H1 (cell line): Measurements from ENCODE around the gene ZNF687. TPM values are rescaled to one million over a fixed set of nuclear protein-coding genes. Genes with fewer than 3 reads are reported as not detected.

Source experiments
- CTCF ChIA-PET: fragments of 300-600 bp; sonication (Branson Sonifier 250); formaldehyde crosslinking; loops from one replicate; lab custom pipeline; 2021; ENCODE audit not compliant: partially characterized antibody; lab: Charles Lee
- POLR2A ChIA-PET: fragments of 300-600 bp; sonication (Branson Sonifier 250); formaldehyde crosslinking; loops from one replicate; lab custom pipeline; 2021; ENCODE audit warnings: inconsistent platforms; ENCODE audit not compliant: partially characterized antibody; lab: Charles Lee
- DNase-seq, 2 experiments: peaks; one replicate each; pipeline versions ENCODE4 v3.0.0 to v3.0.0-alpha.2; 2010 to 2022; ENCODE audit warnings: low spot score in 2 of 2, low read depth in 1 of 2, mixed read lengths in 1 of 2
- FAIRE-seq: peaks from 2 replicates; lab custom pipeline; 2011; peaks lifted over from hg19 to GRCh38; lab: Jason Lieb, UNC
- H2AFZ ChIP-seq: 2 replicates; pipeline ENCODE4 v1.8.1; 2012; ENCODE audit warnings: low read length, inconsistent platforms
- H2AK5ac ChIP-seq: 2 replicates; pipeline ENCODE4 v1.6.1; 2013; ENCODE audit warnings: low read depth, low read length
- H2BK120ac ChIP-seq: replicated peaks from 2 replicates; pipeline ENCODE3; 2013; ENCODE audit warnings: low read depth, low read length, inconsistent platforms
- H2BK12ac ChIP-seq: 2 replicates; pipeline ENCODE4 v1.6.1; 2013; ENCODE audit warnings: low read depth, low read length
- H2BK15ac ChIP-seq: 2 replicates; pipeline ENCODE4 v1.6.1; 2013; ENCODE audit warnings: low read length
- H2BK20ac ChIP-seq: 2 replicates; pipeline ENCODE4 v1.6.1; 2013; ENCODE audit warnings: low read length
- H2BK5ac ChIP-seq: 2 replicates; pipeline ENCODE4 v1.6.1; 2013; ENCODE audit warnings: low read depth, low read length
- H3K14ac ChIP-seq: 2 replicates; pipeline ENCODE4 v1.6.1; 2013; ENCODE audit warnings: inconsistent platforms; ENCODE audit not compliant: insufficient read length
- H3K18ac ChIP-seq: 2 replicates; pipeline ENCODE4 v1.6.1; 2013; ENCODE audit warnings: low read length; ENCODE audit errors: extremely low read depth
- H3K23ac ChIP-seq: 2 replicates; pipeline ENCODE4 v1.6.1; 2013; ENCODE audit warnings: inconsistent platforms; ENCODE audit not compliant: insufficient read length
- H3K23me2 ChIP-seq: 2 replicates; pipeline ENCODE4 v1.6.1; 2013; ENCODE audit warnings: low read depth, low read length
- H3K27ac ChIP-seq: 2 replicates; pipeline ENCODE4 v1.6.1; 2011; ENCODE audit warnings: low read depth, low read length, inconsistent platforms
- H3K27me3 ChIP-seq, 4 experiments: replicated peaks in 1 of 4; 1 replicate in 1 of 4; 2 replicates in 3 of 4; pipeline versions ENCODE4 v1.6.1 to v1.8.1; 2011 to 2013; ENCODE audit warnings: low read length in 3 of 4, mild to moderate bottlenecking in 3 of 4, inconsistent platforms in 2 of 4, mixed read lengths in 2 of 4, moderate library complexity in 1 of 4; ENCODE audit not compliant: control insufficient read depth in 3 of 4, insufficient read depth in 3 of 4; ENCODE audit errors: extremely low read depth in 1 of 4
- H3K36me3 ChIP-seq, 4 experiments: 2 replicates each; pipeline versions ENCODE4 v1.6.1 to v1.8.1; 2011 to 2013; ENCODE audit warnings: mild to moderate bottlenecking in 4 of 4, low read length in 3 of 4, moderate library complexity in 2 of 4, control low read depth in 1 of 4, inconsistent platforms in 1 of 4; ENCODE audit not compliant: insufficient read depth in 4 of 4, control insufficient read depth in 2 of 4
- H3K4ac ChIP-seq: replicated peaks from 2 replicates; pipeline ENCODE3; 2013; ENCODE audit warnings: low read length, low read depth, mixed read lengths, inconsistent platforms; ENCODE audit not compliant: insufficient read length
- H3K4me1 ChIP-seq, 4 experiments: replicated peaks in 1 of 4; 1 replicate in 1 of 4; 2 replicates in 3 of 4; pipeline versions ENCODE4 v1.6.1 to v1.8.1; 2011 to 2013; ENCODE audit warnings: low read length in 3 of 4, inconsistent platforms in 2 of 4, mixed read lengths in 1 of 4; ENCODE audit not compliant: insufficient read depth in 4 of 4, control insufficient read depth in 3 of 4
- H3K4me2 ChIP-seq, 2 experiments: 2 replicates each; pipeline versions ENCODE4 v1.6.1 to v1.8.1; 2011 to 2013; ENCODE audit warnings: low read depth in 2 of 2, low read length in 2 of 2, control low read depth in 1 of 2, inconsistent platforms in 1 of 2, mild to moderate bottlenecking in 1 of 2; ENCODE audit not compliant: insufficient read depth in 1 of 2
- H3K4me3 ChIP-seq, 4 experiments: fragments of 200-600, 300-600 bp in 1 of 4; sonication (generic), shearing (Covaris generic), sonication (Bioruptor Twin) in 1 of 4; 2 replicates each; pipeline versions ENCODE4 v1.5.1 to v1.8.1; 2011 to 2016; ENCODE audit warnings: low read length in 4 of 4, low read depth in 3 of 4, control low read depth in 2 of 4, inconsistent platforms in 2 of 4, mild to moderate bottlenecking in 2 of 4, mixed read lengths in 1 of 4, moderate library complexity in 1 of 4; ENCODE audit not compliant: insufficient read depth in 2 of 4; ENCODE audit errors: extremely low read depth in 1 of 4
- H3K56ac ChIP-seq: replicated peaks from 2 replicates; pipeline ENCODE3; 2013; ENCODE audit warnings: low read depth, mild to moderate bottlenecking, mixed read lengths, low read length, inconsistent platforms; ENCODE audit not compliant: insufficient read length
- H3K79me1 ChIP-seq: 2 replicates; pipeline ENCODE4 v1.6.1; 2013; ENCODE audit warnings: low read depth, low read length, control low read depth
- H3K79me2 ChIP-seq, 2 experiments: 2 replicates each; pipeline versions ENCODE4 v1.6.1 to v1.8.1; 2012 to 2013; ENCODE audit warnings: low read length in 2 of 2, mild to moderate bottlenecking in 2 of 2, inconsistent platforms in 1 of 2; ENCODE audit not compliant: insufficient read depth in 2 of 2, control insufficient read depth in 1 of 2
- H3K9ac ChIP-seq, 4 experiments: replicated peaks in 1 of 4; 1 replicate in 1 of 4; 2 replicates in 3 of 4; pipeline versions ENCODE4 v1.6.1 to v1.8.1; 2011 to 2013; ENCODE audit warnings: low read depth in 3 of 4, low read length in 3 of 4, control low read depth in 2 of 4, mild to moderate bottlenecking in 2 of 4, moderate library complexity in 2 of 4, inconsistent platforms in 1 of 4; ENCODE audit errors: extremely low read depth in 1 of 4
- H3K9me3 ChIP-seq, 2 experiments: 2 replicates each; pipeline versions ENCODE4 v1.6.1 to v1.8.1; 2012 to 2013; ENCODE audit warnings: mild to moderate bottlenecking in 2 of 2, moderate library complexity in 2 of 2, control low read depth in 1 of 2, inconsistent platforms in 1 of 2, low read depth in 1 of 2, low read length in 1 of 2, mixed read lengths in 1 of 2; ENCODE audit not compliant: insufficient read depth in 2 of 2
- H4K20me1 ChIP-seq, 2 experiments: replicated peaks in 1 of 2; 2 replicates each; pipeline versions ENCODE3 to v1.8.1; 2011 to 2013; ENCODE audit warnings: inconsistent platforms in 2 of 2, low read length in 2 of 2, mild to moderate bottlenecking in 1 of 2; ENCODE audit not compliant: insufficient read depth in 2 of 2, control insufficient read depth in 1 of 2
- H4K5ac ChIP-seq: 2 replicates; pipeline ENCODE4 v1.6.1; 2013; ENCODE audit warnings: low read length, low read depth, mixed read lengths, inconsistent platforms; ENCODE audit not compliant: insufficient read length
- H4K8ac ChIP-seq: 2 replicates; pipeline ENCODE4 v1.8.0; 2013; ENCODE audit warnings: mild to moderate bottlenecking, moderate library complexity, low read length, inconsistent platforms; ENCODE audit not compliant: insufficient read depth; ENCODE audit errors: extremely low read depth
- H4K91ac ChIP-seq: replicated peaks from 2 replicates; pipeline ENCODE3; 2013; ENCODE audit warnings: low read length, mixed read lengths, inconsistent platforms; ENCODE audit not compliant: insufficient read length
- JUN ChIP-seq: IDR thresholded peaks from 2 replicates; pipeline ENCODE4 v1.6.1; 2011; ENCODE audit warnings: low read depth, mild to moderate bottlenecking, improper control_type of control experiment, low read length
- JUND ChIP-seq: IDR thresholded peaks from 2 replicates; pipeline ENCODE4 v1.6.1; 2011; ENCODE audit warnings: mild to moderate bottlenecking, improper control_type of control experiment, low read length
- MAX ChIP-seq: IDR thresholded peaks from 2 replicates; pipeline ENCODE4 v1.6.1; 2012; ENCODE audit warnings: inconsistent platforms
- POU5F1 ChIP-seq: IDR thresholded peaks from 2 replicates; pipeline ENCODE4 v1.6.1; 2011; ENCODE audit warnings: low read depth, mild to moderate bottlenecking, low read length, moderate library complexity
- RAD21 ChIP-seq, 2 experiments: IDR thresholded peaks in 1 of 2; conservative IDR thresholded peaks in 1 of 2; 2 replicates each; pipeline ENCODE4 v1.6.1; 2011; ENCODE audit warnings: low read depth in 2 of 2, low read length in 2 of 2, improper control_type of control experiment in 1 of 2, inconsistent platforms in 1 of 2, mild to moderate bottlenecking in 1 of 2, moderate library complexity in 1 of 2
- SIX5 ChIP-seq: IDR thresholded peaks from 2 replicates; pipeline ENCODE4 v1.6.1; 2011; ENCODE audit warnings: mild to moderate bottlenecking, low read depth, low read length
- SP2 ChIP-seq: IDR thresholded peaks from 2 replicates; pipeline ENCODE4 v1.6.1; 2012; ENCODE audit warnings: mild to moderate bottlenecking, low read length, inconsistent platforms
- YY1 ChIP-seq: IDR thresholded peaks from 2 replicates; pipeline ENCODE4 v1.6.1; 2011; ENCODE audit warnings: low read depth, mild to moderate bottlenecking, low read length
- WGBS, 2 experiments: shearing (Covaris generic) in 1 of 2; methylation state at CpG; one replicate each; pipeline versions ENCODE4 v1.1.6 to v1.1.7; 2013 to 2015; ENCODE audit warnings: low lambda C conversion rate in 2 of 2, mixed read lengths in 2 of 2, inconsistent platforms in 1 of 2, low coverage in 1 of 2, missing lambda C conversion rate in 1 of 2; ENCODE audit not compliant: insufficient replicate concordance in 2 of 2, insufficient coverage in 1 of 2, insufficient read length in 1 of 2; ENCODE audit errors: extremely low coverage in 1 of 2, missing lambda C conversion rate in 1 of 2; 5-methylcytosine and 5-hydroxymethylcytosine counted together
- polyA plus RNA-seq, 7 experiments: library from polyadenylated mRNA; depleted of rRNA in 3 of 7; stranded (reverse) in 5 of 7; unstranded in 2 of 7; fragments of >200 nt in 5 of 7; fragments of 200-250 nt in 2 of 7; gene quantifications; 1 replicate in 5 of 7; 2 replicates in 1 of 7; 4 replicates in 1 of 7; pipeline versions ENCODE4 v1.2.1 to v1.2.3, GENCODE V29; 2011 to 2013; ENCODE audit warnings: missing spikeins in 2 of 7, mixed read lengths in 2 of 7
- total RNA-seq: library from RNA; stranded (reverse); fragmentation: NEBNext Ultra II Directional; extraction: Animal tissue kit (Norgen Biotek cat#: 25700); gene quantifications from 2 replicates; pipeline ENCODE4 v1.2.1, GENCODE V29; 2021

The ZNF687 gene
- total and polyA plus RNA-seq, 2 of the 8 experiments (the other 6 are each of a cell fraction or from before 2014, with no cell fraction given) = 45.9 to 69.9 TPM

DNA sequence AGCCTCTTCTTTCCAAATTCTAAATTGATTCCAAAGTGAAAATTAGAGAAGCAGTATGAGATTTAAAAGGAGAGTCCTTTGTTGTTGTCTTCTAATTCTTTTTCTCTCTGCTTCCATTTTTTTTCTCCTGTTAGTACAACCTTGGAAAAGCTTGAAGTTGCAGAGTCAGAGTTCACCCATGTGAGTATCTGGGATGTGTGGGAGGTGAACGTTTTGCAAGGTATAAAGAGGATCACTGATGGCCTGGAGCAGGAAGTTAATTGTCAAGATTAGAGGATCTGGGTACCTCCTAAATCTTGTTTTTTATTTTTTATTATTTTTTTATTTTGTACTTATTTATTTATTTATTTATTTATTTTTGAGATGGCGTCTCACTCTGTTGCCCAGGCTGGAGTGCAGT, 35.3 kb upstream of the ZNF687 start:
- Histone ChIP-seq H3K79me1 (no peaks in the 10 kb centered on the region), H3K18ac (no peak overlapping the region), H3K14ac (no peak overlapping the region), H2BK5ac (no peak overlapping the region), H3K4me1 (no peaks in the 10 kb centered on the region), H3K9me3 (no peaks in the 10 kb centered on the region), H3K27ac (no peak overlapping the region), H3K79me2 (no peaks in the 10 kb centered on the region), H2BK20ac (no peak overlapping the region), H4K20me1 (no peaks in the 10 kb centered on the region), H4K5ac (no peak overlapping the region), H2AFZ (no peak overlapping the region), H2BK120ac (no peak overlapping the region), H3K36me3 (peaks cover 33 to 77% (median 66%) of the 10 kb centered on the region in 4 experiments), H3K4ac (no peak overlapping the region), H4K91ac (no peak overlapping the region), H2BK15ac (no peak overlapping the region), H2AK5ac (no peak overlapping the region), H3K56ac (no peak overlapping the region), H3K9ac (no peak overlapping the region), H4K8ac (no peak overlapping the region), H3K4me2 (no peak overlapping the region), H3K23ac (no peak overlapping the region), H3K27me3 (no peaks in the 10 kb centered on the region), H3K4me3 (no peak overlapping the region), H3K23me2 (no peaks in the 10 kb centered on the region), H2BK12ac (no peak overlapping the region)
- no peak for DNase-seq
- POLR2A ChIA-PET = interaction anchor here (0.7 to 1.0 kb wide), 2 partner anchors 16 to 76 kb away, joined by 3 read pairs; no protein-coding TSS in a partner anchor
- 96% methylated on average over 2 of the region's 2 CpGs; no CpG with 5 or more reads in 1 of the 2 experiments for WGBS, 2 experiments
- TF ChIP-seq JUN (no peak), MAX (no peak), RAD21 (IDR thresholded peaks at IDR 0.05 in 1 of 2, conservative IDR thresholded peaks at IDR 0.05 in 1 of 2; ENCODE audit: low read depth in 2 of 2, low read length in 2 of 2) (no peak), SIX5 (no peak), JUND (no peak), YY1 (no peak), POU5F1 (no peak), SP2 (no peak)
- no peak for FAIRE-seq
- CTCF ChIA-PET = interaction anchor here (1.1 to 1.4 kb wide), 2 partner anchors 10 to 94 kb away, joined by 3 to 4 read pairs; no protein-coding TSS in a partner anchor
